ENCODE results near the gene HOXD11.

The HOXD11 gene

GRCh38 chr2:176148751-176149421 lies 41.8 kb downstream of the HOXD11 start:
- Histone ChIP-seq H3K9me3 (no peaks in the 10 kb centered on the region), H3K27me3 (ENCODE audit: low read depth) (no peaks in the 10 kb centered on the region), H3K4me1 (peaks cover 9% of the 10 kb centered on the region), H3K36me3 (replicated peaks) (peaks cover 8% of the 10 kb centered on the region; the same call in 1 of the 2 replicates), H3K4me3 (no peak overlapping the region)
- in situ Hi-C loops (cut with MboI; ENCODE audit: low sequenced_read_pairs), result no loop called here
- no peak for DNase-seq (ENCODE audit: low spot score in 2 of 2)

DNA sequence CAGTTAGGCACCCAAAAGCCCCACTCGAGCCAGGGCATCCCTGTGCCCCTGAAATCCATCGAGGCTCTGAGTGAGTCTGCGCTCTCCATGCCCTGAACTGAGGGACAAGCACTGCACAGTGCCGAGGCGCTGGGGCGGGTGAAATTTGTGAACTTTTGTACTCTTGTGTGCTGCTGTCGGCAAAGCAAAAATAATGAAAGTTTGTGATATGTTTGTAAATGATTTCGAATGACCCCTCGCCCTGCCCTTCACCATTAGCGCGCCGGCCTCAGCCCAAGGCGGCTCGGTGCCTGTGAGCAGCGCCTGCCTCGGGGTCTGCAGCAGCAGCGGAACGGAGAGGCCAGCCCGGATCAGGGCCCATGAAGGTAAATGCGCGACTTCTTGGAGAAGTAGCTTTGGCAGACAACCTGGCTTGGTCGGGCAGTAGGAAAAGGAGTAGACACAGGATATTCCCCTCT lies 42.4 kb downstream of the HOXD11 start:
- DNase-seq (ENCODE audit: low spot score in 2 of 2), result no peak
- Histone ChIP-seq H3K27me3 (ENCODE audit: low read depth) (no peaks in the 10 kb centered on the region), H3K36me3 (replicated peaks) (peaks cover 8% of the 10 kb centered on the region; the same call in 1 of the 2 replicates), H3K4me1 (peaks cover 9% of the 10 kb centered on the region), H3K9me3 (no peaks in the 10 kb centered on the region), H3K4me3 (no peak overlapping the region)
- in situ Hi-C loops (cut with MboI; ENCODE audit: low sequenced_read_pairs), result no loop called here

DNA sequence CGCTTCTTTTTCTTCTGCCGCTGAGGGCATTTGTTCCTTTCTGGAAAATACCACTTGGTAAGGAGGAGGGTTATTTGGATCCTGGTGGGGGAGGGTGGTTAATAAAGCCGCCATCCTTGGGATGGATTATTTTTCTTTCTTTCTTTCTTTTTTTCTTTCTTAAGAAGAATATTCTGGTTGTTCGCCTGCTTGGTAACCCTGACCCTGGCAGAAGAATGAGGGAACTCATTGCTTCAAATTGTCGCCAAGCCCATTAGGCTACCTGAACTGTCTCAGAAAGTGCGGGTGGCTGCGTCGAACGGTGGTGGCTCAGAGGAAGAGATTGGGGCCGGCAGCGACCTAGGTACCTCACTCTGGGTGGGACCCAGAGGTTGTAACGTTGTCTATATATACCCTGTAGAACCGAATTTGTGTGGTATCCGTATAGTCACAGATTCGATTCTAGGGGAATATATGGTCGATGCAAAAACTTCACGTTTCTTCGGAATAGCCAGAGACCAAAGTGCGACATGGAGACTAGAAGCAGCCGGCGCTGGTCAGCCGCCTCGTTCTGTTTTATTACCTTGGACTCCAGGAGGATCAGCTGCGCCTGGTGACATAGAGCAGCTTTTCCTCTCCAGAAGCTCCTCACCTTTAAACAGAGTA lies 43.0 kb downstream of the HOXD11 start:
- in situ Hi-C loops (cut with MboI; ENCODE audit: low sequenced_read_pairs), result no loop called here
- no peak overlapping the region for H3K4me3 ChIP-seq
- H3K36me3 ChIP-seq (replicated peaks), result peaks cover 8% of the 10 kb centered on the region; the same call in 1 of the 2 replicates
- no peak for DNase-seq (ENCODE audit: low spot score in 2 of 2)
- H3K27me3 ChIP-seq (ENCODE audit: low read depth), result no peaks in the 10 kb centered on the region
- peaks cover 9% of the 10 kb centered on the region for H3K4me1 ChIP-seq
- H3K9me3 ChIP-seq, result no peaks in the 10 kb centered on the region

- in situ Hi-C loops (cut with MboI; ENCODE audit: low sequenced_read_pairs), result no loop called here
- H3K27me3 ChIP-seq (ENCODE audit: low read depth), result no peaks in the 10 kb centered on the region
- H3K4me3 ChIP-seq, result no peak overlapping the region
- H3K4me1 ChIP-seq, result peaks cover 10% of the 10 kb centered on the region
- no peaks in the 10 kb centered on the region for H3K9me3 ChIP-seq
- no peak for DNase-seq (ENCODE audit: low spot score in 2 of 2)
- peaks cover 7% of the 10 kb centered on the region; the same call in 1 of the 2 replicates for H3K36me3 ChIP-seq (replicated peaks)
These were observed 43.7 kb downstream of the HOXD11 start for GRCh38 chr2:176150584-176151441.

DNA sequence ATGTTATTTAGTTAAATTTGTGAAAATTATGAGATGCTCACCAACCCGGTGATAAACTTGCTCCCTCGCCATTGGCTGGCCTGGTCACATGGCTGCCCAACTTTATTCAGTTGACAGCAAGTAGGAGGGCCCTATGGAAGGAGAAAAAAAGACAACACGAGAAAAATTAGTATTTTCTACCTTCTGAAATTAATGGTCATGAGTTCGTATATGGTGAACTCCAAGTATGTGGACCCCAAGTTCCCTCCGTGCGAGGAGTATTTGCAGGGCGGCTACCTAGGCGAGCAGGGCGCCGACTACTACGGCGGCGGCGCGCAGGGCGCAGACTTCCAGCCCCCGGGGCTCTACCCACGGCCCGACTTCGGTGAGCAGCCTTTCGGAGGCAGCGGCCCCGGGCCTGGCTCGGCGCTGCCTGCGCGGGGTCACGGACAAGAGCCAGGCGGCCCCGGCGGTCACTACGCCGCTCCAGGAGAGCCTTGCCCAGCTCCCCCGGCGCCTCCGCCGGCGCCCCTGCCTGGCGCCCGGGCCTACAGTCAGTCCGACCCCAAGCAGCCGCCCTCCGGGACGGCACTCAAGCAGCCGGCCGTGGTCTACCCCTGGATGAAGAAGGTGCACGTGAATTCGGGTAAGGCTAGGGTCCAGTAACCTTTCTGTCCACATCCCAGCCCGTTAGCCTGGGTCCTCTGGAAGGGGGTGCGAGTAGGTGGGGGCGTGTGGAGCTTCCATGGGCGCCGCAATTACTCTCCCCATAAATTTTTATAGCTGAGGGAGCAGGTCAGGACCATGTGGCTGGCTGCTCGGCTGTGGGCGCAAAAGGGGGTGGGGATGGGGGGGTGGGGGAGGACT lies 44.6 kb downstream of the HOXD11 start, which contains the start of gene HOXD4:
HOXD4 (plus strand) TSS at position 109 of the 846 bp plus-strand sequence; CDS start at position 193, 84 bp downstream.
- Histone ChIP-seq H3K9me3 (no peaks in the 10 kb centered on the region), H3K36me3 (replicated peaks) (peaks cover 5% of the 10 kb centered on the region; the same call in 1 of the 2 replicates), H3K4me3 (no peak within 1 kb of the TSS), H3K4me1 (peaks cover 3% of the 10 kb centered on the region), H3K27me3 (ENCODE audit: low read depth) (no peaks in the 10 kb centered on the region)
- no peak for DNase-seq (ENCODE audit: low spot score in 2 of 2)
- in situ Hi-C loops (cut with MboI; ENCODE audit: low sequenced_read_pairs), result no loop called here

DNA sequence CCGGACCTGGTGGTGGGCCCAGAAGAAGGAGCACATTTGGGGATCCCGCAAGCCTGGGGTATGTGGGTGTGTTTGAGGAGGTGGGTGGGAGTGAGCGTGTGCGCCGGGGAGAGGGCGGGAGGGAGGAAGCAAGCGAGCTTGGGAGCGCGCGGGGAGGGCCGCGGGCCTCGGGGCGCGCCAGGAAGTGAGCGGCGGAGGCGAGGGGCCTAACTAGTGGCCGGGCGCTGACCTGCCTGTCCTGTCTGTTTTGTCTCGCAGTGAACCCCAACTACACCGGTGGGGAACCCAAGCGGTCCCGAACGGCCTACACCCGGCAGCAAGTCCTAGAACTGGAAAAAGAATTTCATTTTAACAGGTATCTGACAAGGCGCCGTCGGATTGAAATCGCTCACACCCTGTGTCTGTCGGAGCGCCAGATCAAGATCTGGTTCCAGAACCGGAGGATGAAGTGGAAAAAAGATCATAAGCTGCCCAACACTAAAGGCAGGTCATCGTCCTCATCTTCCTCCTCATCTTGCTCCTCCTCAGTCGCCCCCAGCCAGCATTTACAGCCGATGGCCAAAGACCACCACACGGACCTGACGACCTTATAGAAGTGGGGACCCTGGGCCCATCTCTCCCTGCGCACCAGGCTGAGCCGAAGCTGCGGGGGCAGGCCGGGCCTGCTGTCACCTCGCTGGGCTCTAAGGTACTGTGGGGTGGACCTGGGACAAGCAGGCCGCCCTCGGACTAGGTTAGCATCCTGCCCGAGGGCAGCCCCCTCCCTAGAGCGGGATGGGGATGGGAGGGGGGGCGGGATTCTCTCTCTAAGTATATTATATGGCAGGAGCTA lies 45.5 kb downstream of the HOXD11 start:
- Histone ChIP-seq H3K36me3 (replicated peaks) (peaks cover 5% of the 10 kb centered on the region; the same call in 1 of the 2 replicates), H3K4me3 (no peak overlapping the region), H3K4me1 (peaks cover 9% of the 10 kb centered on the region), H3K9me3 (no peaks in the 10 kb centered on the region), H3K27me3 (ENCODE audit: low read depth) (no peaks in the 10 kb centered on the region)
- DNase-seq (ENCODE audit: low spot score in 2 of 2), result no peak
- in situ Hi-C loops (cut with MboI; ENCODE audit: low sequenced_read_pairs), result no loop called here

DNA sequence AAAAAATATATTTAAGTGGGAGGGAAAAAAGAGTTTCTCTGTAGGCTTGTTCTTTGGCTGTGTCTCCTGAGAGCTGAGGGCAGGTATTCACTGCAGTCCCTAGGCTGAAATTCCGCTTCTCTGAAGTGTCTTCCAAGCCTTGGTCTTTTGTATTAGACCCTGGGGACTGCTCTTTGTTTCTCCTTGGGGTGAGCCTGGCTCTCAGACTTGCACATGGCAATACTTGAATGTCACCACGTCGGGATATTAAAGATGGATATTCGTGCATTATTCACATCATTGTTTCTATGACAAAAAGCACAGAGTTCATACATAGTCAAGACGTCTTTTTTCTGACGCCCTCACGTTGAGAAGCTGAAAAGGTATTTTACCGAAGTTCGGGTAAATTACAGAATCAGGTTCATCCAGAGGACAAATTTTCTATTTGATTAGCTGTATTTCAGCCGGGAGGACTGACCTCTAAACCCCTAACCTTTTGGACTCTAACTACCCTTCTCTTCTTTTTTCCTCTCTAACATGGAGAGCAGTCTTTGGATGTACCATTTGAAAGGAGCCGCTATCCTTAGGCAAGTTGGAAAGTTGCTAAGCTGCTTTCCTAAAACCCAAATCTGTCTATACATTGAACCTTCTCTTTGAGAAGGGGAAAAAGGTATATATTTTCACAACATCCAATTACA lies 47.6 kb downstream of the HOXD11 start:
- Histone ChIP-seq H3K4me3 (no peak overlapping the region), H3K27me3 (ENCODE audit: low read depth) (no peaks in the 10 kb centered on the region), H3K36me3 (replicated peaks) (peaks cover 5% of the 10 kb centered on the region; the same call in 1 of the 2 replicates), H3K9me3 (no peaks in the 10 kb centered on the region), H3K4me1 (peaks cover 16% of the 10 kb centered on the region)
- no peak for DNase-seq (ENCODE audit: low spot score in 2 of 2)
- in situ Hi-C loops (cut with MboI; ENCODE audit: low sequenced_read_pairs), result no loop called here

GRCh38 chr2:176155356-176156044 lies 48.4 kb downstream of the HOXD11 start:
- H3K4me3 ChIP-seq, result no peak overlapping the region
- peaks cover 5% of the 10 kb centered on the region; the same call in 1 of the 2 replicates for H3K36me3 ChIP-seq (replicated peaks)
- peaks cover 16% of the 10 kb centered on the region for H3K4me1 ChIP-seq
- H3K9me3 ChIP-seq, result no peaks in the 10 kb centered on the region
- in situ Hi-C loops (cut with MboI; ENCODE audit: low sequenced_read_pairs), result no loop called here
- no peak for DNase-seq (ENCODE audit: low spot score in 2 of 2)
- no peaks in the 10 kb centered on the region for H3K27me3 ChIP-seq (ENCODE audit: low read depth)

DNA sequence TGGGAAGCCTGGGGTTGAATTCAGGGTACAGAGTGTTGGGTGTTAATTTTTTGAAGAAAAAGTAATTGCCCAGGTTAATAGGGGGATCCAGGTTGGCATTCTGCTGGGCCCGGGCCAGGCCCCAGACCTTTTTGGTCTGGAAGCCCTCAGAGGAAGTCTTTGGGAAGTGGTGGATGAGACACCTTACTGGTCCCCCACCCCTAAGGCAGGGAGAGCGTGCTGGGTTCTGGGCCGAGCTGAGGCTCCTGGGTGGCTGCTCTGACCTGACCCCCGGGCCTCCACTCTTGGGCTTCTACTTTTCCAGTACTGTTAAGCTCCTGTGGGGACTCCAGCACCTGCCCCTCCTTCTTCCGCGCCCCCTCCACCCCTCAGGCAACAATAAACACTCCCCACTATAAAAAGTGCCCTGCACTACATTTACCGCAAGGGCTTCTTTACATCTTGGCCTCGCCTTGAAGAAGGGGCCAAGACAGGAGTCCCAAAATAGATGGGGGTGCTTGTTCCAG lies 49.3 kb downstream of the HOXD11 start:
- Histone ChIP-seq H3K4me1 (peaks cover 16% of the 10 kb centered on the region), H3K9me3 (no peaks in the 10 kb centered on the region; the same call in 1 of the 2 replicates), H3K36me3 (replicated peaks) (peaks cover 5% of the 10 kb centered on the region; the same call in 1 of the 2 replicates), H3K27me3 (ENCODE audit: low read depth) (no peaks in the 10 kb centered on the region), H3K4me3 (no peak overlapping the region)
- in situ Hi-C loops (cut with MboI; ENCODE audit: low sequenced_read_pairs), result no loop called here
- DNase-seq (ENCODE audit: low spot score in 2 of 2), result no peak

DNA sequence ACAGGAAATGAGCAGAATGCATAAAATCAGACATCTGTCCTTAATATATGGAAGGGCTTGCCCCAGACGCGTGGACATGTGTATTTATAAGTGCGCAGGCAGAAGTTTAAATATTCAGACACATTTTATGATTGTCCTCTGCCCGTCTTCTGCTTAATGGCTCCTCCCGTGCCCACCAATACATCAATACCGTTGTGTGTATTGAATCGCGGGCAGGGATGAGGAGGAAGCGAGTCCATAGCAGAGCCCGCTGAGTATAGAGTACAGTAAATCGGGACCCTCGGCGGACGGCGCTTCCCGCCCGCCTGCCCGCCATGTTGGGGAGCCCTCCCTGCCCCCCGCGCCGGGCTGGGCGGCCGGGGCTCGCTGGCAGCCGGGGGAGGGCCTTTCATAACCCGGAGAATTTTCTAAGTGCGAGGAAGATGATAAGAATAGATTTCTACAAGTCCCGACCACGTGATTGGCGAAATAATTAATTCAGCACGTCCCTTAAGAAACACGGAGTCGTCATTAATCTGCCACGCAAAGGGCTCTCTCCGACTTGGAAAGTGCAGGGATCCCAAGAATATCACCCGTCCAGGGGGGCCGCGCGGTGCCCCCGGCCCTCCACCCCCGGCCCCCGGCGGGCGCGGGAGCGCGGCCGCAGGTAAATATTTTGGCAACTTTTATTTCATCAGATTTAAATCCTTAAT lies 49.9 kb downstream of the HOXD11 start, which contains the start of gene HOXD3:
HOXD3 (plus strand) TSS at position 501 of the 692 bp plus-strand sequence. CDS start 11,808 bp downstream, outside the sequence.
- no peak for DNase-seq (ENCODE audit: low spot score in 2 of 2)
- H3K4me1 ChIP-seq, result peaks cover 16% of the 10 kb centered on the region
- in situ Hi-C loops (cut with MboI; ENCODE audit: low sequenced_read_pairs), result no loop called here
- H3K27me3 ChIP-seq (ENCODE audit: low read depth), result no peaks in the 10 kb centered on the region
- peak within 1 kb of the TSS; percentile 31 for H3K4me3 ChIP-seq
- H3K9me3 ChIP-seq, result no peaks in the 10 kb centered on the region; the same call in 1 of the 2 replicates
- H3K36me3 ChIP-seq (replicated peaks), result peaks cover 5% of the 10 kb centered on the region; the same call in 1 of the 2 replicates

Data from HAP-1 (cell line).